ENCODE measurements around the gene SMURF1.

Gene SMURF1

GRCh38 chr7:98990356-98990755, 153.6 kb downstream of the SMURF1 start:
- DNase-seq (ENCODE audit: low read depth) = no peak
- no peak overlapping the region for H3K4me3 ChIP-seq (ENCODE audit: control insufficient read depth, low read depth, low read length)
- TF ChIP-seq CTCF (conservative IDR thresholded peaks at IDR 0.05; ENCODE audit: control insufficient read depth, insufficient read depth, low read depth, low read length) = no peak

GRCh38 chr7:98988641-98989040, 155.3 kb downstream of the SMURF1 start:
- H3K4me3 ChIP-seq (ENCODE audit: control insufficient read depth, low read depth, low read length) = no peak overlapping the region
- DNase-seq (ENCODE audit: low read depth) = no peak
- no peak for TF ChIP-seq CTCF (conservative IDR thresholded peaks at IDR 0.05; ENCODE audit: control insufficient read depth, insufficient read depth, low read depth, low read length)

- H3K4me3 ChIP-seq (ENCODE audit: control insufficient read depth, low read depth, low read length) = no peak overlapping the region
- no peak for TF ChIP-seq CTCF (conservative IDR thresholded peaks at IDR 0.05; ENCODE audit: control insufficient read depth, insufficient read depth, low read depth, low read length)
- no peak for DNase-seq (ENCODE audit: low read depth)
Observed at GRCh38 chr7:98985945-98986344, 158.0 kb downstream of the SMURF1 start.

- TF ChIP-seq CTCF (conservative IDR thresholded peaks at IDR 0.05; ENCODE audit: control insufficient read depth, insufficient read depth, low read depth, low read length) = no peak
- no peak for DNase-seq (ENCODE audit: low read depth)
- no peak overlapping the region for H3K4me3 ChIP-seq (ENCODE audit: control insufficient read depth, low read depth, low read length)
Observed at GRCh38 chr7:98985406-98985805, 158.5 kb downstream of the SMURF1 start.

- no peak for TF ChIP-seq CTCF (conservative IDR thresholded peaks at IDR 0.05; ENCODE audit: control insufficient read depth, insufficient read depth, low read depth, low read length)
- no peak overlapping the region for H3K4me3 ChIP-seq (ENCODE audit: control insufficient read depth, low read depth, low read length)
- no peak for DNase-seq (ENCODE audit: low read depth)
Observed at GRCh38 chr7:98984126-98984525, 159.8 kb downstream of the SMURF1 start.

GRCh38 chr7:98982686-98983085, 161.2 kb downstream of the SMURF1 start:
- no peak for TF ChIP-seq CTCF (conservative IDR thresholded peaks at IDR 0.05; ENCODE audit: control insufficient read depth, insufficient read depth, low read depth, low read length)
- DNase-seq (ENCODE audit: low read depth) = no peak

GRCh38 chr7:98981701-98982100, 162.2 kb downstream of the SMURF1 start:
- no peak overlapping the region for H3K4me3 ChIP-seq (ENCODE audit: control insufficient read depth, low read depth, low read length)
- DNase-seq (ENCODE audit: low read depth) = no peak
- no peak for TF ChIP-seq CTCF (conservative IDR thresholded peaks at IDR 0.05; ENCODE audit: control insufficient read depth, insufficient read depth, low read depth, low read length)

More at GRCh38 chr7:98982686-98983085, 161.2 kb downstream of the SMURF1 start:
- no peak overlapping the region for H3K4me3 ChIP-seq (ENCODE audit: control insufficient read depth, low read depth, low read length)
